Kidney tubule cell (primary cell): ENCODE measurements around the gene LTBR.
A peak's percentile ranks its signal among the peaks of the same experiment; 100 is the strongest.

Source experiments
- DNase-seq: peaks from one replicate; pipeline ENCODE4 v3.0.0-alpha.2; 2018; ENCODE audit warnings: low spot score

Gene LTBR

DNA sequence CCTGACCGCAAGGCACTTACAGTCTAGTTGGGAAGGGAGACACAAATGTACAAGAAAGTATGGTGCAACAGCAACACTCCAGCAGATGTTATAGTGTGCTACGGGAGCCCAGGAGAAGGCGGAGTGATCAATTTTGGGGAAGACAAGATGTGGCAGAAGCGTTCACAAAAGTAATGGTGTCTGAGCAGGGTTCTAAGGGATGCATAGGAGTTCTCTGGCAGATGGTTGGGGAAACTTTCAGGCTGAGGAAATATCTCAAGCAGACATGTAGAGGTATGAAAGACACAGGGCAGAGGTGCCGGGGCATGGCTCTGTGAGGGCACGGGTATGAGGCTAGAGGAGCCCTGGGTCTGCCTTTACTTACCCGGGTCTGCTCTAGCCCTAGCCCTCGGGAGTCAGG, 37.0 kb upstream of the LTBR start:
- DNase-seq = no peak

DNA sequence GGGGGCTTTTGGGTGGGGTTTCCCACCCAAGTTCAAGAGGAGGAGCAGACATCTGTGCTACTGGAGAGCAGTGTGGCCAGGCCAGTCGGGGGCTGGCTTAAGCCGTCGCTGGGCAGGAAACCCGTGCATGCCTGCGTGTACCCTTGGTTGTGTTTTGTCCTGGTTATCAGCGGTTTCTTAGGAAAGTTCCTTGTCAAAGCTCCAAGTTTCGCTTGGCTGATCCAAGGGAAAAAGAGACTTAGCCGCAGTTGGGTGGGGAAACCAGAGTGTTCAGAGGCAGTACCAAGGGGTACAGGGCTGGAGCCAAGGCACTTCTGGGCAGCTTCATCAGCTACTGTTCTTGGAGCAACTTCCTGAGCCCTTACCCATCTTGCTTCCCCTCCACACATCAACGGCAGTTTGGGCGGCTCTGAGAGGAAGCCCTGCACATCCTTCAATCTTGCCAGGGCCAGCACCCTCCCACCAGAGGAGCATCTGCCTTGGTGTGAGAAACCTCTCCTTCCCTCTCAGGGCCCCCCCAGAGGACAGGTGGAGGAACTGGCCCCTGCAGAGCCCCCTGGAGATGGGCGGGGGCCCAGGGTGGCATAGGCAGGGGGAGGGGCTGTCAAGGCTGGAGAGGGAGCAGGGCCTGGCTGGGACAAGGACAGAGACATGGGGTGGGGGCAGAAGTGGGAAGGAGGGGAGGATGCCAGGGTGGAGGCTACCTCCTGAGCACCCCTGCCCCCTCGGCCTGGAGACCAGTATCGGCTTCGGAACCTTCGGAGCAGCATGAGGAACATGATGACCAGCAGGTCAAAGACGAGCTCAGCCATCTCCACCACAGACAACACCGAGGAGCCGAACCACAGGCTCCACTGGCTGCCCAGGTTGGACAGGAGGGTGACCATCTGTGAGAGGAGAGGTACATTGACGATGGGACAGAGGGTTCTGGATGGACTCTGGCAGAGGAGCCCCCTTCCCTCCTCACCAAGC, 36.3 kb upstream of the LTBR start:
- DNase-seq = peak; percentile 44

DNA sequence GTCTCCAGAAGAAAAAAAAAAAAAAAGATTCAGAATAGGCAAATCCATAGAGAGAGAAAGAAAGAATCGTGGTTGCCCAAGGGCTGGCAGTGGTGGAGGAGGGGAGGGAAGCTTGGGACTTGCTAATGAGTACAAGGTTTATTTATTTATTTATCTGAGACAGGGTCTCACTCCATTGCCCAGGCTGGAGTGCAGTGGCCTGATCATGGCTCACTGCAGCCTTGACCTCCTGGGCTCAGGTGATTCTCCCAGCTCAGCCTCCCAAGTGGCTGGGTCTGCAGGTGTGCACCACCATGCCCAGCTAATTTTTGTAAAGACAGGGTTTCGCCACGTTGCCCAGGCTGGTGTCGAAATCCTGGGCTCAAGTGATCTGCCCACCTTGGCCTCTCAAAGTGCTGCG, 32.3 kb upstream of the LTBR start:
- DNase-seq = no peak

DNA sequence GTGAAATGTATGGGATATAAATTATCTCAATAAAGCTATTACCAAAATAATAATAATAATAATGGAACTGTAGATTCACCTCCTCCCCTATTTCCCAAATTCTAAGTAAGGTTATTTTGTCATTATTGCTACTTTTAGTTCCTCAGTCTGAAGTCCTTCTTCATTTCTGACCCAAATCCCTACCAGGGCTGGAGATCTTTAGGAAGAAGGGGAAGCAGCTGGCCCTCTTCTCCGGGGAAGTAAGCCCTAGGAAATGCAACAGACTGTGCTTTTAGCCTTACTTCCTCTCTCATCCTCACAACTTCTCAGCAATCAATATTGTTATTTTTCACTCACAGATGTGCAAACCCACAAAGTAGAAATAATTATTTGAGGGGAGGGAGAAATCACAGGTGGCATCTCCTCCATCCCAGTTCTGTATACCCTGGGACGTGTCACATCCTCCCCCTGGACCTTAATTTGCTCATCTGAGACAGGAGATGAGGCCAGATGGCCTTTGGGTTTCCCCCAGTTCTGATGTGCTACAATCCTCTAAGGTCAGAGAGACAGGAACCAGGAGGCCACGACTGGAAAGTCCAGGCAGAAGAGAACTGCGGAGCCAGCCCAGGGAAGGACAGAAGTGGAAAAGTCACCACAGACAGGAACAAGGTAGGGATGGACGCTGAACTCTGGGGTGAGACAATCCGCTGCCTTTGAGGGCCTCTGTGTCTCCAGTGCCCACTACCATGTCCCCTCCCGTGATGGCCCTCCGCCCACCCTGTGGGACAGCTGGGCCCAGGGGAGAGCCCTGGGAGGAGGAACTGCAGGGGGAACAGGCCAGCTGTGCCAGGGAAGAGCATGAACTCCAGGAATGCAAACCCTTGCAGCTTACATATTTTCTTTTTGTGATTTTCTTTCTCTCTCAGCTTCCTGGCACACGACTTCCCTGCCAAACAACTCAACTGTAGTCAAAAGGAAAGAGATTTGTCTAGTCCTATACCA, 31.5 kb upstream of the LTBR start:
- no peak for DNase-seq

DNA sequence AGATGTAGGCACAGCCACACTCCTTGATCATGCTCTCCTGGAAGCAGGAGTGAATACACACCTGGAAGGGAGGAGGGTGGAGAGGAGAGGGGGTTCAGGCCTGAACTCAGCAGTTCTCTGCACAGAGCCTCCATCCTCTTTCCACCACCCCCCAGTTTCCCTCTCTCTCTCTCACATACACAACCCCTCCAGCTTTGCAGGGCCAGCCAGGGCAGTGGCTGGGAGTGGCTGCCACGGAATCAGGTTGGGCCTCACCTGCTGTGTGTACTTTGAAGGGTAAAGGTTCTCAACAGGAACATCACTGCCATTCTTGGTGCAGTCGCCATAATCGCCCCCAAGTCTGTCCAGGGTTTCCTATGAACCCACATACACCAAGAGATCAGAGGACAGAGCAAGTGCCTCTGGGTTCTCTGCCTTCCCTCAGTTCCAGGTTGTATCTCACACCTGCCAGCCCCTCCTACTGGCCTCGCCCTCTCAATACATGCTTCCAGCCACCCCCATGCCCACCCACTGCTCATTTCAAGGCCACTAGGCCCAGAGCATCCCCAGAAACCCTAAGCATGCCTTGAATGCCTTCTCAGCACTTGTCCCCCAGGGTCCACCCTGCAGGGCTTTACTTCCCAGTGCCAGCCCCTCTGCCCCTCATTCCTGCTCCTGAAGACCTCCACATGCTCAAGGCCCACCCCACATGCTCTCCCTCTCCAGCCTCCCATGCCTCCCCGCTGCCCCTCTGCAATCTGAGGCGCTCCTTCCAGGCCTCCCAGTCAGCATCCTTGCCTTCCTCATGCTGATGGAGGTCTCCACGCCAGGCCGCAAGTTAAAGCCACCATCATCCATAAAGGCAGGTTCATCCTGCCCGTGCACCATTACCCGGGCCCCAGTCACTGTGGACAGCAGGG, 29.2 kb upstream of the LTBR start:
- DNase-seq = no peak

DNA sequence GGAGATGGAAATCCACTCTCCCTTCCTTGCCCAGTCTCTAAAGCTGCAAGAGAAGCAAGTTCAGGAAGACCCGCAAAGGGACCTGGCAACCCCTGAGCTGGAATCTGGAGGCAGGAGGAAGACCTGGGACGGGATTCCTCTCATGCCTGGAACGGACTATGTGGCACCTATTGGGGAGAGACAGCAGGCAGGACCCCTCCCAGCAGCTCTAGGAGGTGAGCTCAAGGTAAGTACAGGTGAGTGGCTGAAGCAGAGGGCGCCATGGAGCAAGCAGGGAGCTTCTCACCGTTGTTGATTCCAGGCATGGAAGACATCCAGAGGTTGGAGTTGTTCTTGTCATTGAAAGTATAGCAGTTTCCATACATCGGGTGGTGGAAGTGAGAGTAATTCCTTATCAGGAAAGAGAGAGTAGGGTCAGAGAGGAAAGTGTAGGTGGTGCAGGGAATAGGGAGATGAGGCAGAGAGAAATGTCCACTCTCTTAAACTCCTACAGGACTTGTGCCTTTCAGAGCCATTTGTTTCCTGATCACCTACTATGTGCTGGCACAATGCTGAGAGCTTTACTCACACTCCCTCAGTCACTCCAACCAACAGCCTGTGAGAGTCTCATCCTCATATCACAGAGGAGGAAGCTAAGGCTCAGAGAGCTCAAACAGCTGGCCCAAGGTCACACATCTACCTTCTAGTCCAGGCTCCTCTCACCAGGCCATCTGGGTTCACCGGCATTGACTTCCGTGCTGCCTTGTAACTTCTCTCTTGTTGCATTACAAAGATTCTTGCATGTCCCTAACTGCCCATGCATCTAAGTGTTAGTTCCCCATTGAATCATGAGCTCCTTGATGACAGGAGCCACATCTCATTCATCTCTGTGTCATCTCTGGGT, 28.2 kb upstream of the LTBR start:
- no peak for DNase-seq

DNA sequence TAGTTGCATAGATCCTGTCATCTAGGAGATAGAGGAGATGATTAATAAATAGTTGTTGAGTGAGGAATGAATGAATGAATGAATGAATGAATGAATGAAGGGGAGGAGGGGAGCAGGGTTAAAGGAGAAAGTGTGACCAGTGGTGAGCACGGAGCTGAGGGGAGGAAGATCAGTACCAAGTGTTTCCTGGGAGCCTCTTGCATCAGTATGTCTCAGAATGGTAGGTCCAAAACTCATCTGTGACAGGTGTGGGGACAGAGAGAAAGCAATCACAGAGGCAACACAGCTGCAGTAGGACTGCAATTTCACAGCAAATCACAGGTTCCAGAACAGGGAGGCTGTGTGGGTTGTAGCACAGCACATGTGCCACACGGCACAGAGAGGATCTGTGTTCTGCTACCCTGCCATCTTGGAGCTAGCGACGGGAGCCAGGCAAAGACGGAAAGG, 27.6 kb upstream of the LTBR start:
- DNase-seq = no peak

DNA sequence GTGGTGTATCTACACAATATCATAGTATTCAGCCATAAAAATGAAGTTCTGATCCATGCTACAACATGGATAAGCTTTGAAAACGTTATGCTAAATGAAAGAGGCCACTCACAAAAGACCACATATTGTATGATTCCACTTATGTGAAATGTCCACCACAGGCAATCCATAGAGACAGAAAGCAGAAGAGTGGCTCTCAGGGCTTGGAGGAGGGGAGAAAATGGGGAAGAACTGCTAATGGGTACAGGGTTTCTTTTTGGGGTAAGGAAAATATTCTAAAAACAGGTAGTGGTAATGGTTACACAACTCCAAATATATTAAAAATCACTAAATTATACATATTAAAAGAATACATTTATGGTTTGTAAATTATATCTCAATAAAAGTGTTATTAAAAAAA, 25.1 kb upstream of the LTBR start:
- no peak for DNase-seq

DNA sequence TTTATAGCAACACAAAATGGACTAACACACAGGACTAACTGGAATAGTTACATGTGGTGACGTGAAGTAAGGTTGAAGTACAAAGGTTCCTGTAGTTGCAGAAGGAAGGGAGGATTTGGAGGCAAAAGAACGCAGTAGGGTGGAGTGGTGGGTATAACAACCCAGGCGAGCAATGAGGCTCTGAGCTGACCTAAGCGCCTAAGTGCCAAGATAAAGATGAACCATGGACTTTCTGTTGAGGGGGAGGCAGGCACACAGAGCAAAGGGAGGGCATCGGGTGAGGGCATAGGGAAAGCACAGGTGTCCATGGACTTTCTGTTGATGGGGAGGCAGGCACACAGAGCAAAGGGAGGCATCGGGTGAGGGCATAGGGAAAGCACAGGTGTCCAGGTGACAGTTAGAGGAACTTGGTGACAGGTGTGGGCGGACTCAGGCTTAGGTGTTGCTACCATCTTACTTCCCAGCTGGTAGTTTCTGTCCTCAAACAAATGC, 23.8 kb upstream of the LTBR start:
- no peak for DNase-seq

DNA sequence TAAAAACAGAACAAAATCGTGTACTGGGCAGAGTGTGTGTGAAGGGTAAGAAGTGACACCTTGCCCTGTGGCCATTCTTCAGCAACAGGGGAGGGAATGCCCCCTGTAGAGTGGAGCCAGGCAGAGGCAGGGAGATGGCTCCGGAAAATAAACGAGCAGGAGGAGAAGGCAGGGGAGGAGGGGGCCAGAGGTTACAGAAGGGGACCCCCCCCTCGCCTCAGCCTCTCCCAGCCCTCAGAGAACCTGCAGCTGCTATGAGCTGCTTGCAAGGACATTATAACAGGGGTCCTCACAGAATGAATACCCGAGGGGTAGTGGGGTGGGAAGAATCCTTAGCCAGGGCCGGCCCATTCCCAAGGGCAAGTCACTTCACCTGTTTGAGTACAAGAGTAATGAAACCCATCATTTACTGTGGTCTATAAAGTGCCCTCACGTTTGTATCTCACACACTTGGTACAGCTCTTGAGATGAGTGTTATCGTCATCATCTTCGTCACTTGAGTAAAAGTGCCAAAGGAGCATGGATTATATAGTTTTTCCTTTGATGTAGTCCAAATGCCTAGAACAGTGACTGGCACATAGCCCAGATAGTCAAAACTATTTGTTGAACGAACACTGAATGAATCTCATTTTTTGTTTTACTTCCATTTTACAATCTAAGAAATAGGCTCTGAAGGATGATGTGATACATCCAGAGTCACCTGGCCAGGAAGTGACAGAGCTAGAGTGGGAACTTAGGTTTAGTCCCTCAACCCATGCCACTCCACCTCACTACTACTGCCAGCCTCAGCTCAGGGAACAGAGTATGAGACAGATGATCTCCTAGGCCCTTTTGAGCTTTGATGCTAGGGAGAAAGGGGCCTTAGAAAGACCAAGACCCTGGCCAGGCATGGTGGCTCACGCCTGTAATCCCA, 23.1 kb upstream of the LTBR start:
- DNase-seq = no peak

DNA sequence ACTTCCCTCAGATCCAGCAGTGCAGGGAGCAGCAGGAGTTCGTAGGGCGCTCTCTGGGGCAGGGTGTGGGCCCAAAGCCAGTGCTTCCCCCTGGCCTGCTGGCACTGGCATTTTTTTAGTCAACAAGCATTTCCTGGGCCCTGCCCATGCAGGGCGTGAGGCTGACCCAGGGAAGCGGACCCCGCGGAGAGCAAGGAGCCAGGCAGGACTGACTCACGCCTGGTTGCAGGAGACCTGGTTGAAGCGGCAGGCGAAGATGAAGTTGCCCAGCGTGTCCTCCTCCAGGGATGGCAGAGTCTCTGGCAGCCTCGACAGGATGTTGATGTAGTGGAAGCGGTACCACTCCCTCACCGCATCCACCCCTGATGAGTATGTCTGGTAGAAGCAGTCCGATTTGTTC, 22.1 kb upstream of the LTBR start:
- DNase-seq = peak; percentile 93

DNA sequence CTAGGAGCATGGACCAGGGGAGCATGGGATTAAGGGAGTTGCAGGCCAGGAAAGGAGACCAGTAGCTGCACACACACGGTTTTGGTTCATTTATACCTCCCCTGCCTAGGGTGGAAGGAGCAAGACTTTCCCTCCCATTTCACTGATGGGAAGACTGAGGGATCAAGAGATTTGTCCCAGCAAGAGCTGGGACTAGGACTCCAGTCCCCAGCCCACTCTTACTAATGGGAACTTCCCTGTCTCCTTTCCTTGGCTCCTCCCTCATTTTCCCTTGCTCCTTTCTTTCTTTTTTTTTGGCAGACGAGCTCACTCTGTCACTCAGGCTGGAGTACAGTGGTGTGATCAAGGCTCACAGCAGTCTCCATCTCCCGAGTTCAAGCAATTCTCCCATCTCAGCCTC, 21.6 kb upstream of the LTBR start:
- no peak for DNase-seq

DNA sequence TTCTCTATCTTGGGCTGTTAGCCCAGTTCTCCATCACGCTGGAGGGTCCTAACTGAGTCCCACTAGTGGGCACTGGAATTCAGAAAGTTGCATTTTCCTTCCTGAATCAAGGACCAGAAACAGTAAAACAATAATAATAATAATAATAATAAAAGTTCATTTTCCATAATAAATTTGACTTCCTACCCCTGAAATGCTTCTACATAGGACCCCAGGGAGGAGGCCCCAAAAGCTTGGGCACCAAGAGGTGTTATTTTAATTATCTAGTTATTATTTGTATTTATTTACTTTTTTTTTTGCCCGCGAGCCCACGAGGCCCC, 21.0 kb upstream of the LTBR start:
- no peak for DNase-seq

DNA sequence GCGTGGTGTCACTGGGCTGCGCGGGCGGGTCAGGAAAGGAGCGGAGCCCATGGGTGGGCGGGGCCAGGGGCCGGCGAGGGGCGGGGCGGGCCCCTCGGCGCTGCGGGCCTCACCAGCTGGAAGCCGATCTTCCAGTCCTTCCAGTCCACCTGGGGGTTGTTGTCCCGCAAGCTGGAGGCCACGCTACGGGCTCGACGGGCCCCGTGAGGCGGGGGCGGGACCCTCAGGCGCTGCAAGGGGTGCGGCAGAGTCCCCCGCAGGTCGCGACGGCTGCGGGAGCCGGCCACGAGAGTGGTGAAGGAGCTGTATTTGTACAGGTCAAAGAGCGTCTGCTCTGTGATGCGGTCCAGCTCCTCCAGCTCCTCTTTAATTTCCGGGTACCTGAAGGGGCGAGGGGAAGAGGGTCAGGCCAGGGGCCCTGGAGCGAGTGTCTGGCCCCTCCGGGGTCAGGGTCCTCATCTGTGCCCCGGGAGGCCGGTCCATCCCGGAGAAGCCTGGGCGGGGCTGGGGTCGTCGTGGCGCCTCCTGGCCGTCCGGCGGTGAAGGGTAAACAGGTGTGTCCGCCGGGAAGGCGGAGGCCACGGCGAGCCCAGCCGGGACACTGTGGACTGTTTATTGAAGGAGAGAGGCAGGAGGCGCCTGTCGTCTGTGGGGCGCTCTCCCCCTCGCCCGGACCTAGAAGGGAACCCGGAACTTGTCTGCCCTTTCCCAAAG, 20.5 kb upstream of the LTBR start:
- DNase-seq = peak; percentile 66

DNA sequence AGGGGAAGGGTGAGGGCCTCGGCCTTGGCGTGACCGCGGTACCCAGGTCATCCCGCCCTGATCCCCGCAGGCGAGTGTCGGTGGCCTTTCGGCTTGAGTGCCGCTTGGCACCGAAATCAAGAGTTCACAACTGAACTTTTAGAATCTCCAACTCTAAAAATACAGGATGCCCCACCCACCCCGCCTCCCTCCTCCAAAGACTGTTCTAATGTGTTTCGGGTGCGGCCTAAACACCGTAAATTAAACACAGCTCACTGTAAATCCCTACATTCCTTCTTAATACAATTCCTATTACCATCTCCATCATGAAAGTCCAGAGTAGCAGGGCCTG, 20.0 kb upstream of the LTBR start:
- peak; percentile 17 for DNase-seq

DNA sequence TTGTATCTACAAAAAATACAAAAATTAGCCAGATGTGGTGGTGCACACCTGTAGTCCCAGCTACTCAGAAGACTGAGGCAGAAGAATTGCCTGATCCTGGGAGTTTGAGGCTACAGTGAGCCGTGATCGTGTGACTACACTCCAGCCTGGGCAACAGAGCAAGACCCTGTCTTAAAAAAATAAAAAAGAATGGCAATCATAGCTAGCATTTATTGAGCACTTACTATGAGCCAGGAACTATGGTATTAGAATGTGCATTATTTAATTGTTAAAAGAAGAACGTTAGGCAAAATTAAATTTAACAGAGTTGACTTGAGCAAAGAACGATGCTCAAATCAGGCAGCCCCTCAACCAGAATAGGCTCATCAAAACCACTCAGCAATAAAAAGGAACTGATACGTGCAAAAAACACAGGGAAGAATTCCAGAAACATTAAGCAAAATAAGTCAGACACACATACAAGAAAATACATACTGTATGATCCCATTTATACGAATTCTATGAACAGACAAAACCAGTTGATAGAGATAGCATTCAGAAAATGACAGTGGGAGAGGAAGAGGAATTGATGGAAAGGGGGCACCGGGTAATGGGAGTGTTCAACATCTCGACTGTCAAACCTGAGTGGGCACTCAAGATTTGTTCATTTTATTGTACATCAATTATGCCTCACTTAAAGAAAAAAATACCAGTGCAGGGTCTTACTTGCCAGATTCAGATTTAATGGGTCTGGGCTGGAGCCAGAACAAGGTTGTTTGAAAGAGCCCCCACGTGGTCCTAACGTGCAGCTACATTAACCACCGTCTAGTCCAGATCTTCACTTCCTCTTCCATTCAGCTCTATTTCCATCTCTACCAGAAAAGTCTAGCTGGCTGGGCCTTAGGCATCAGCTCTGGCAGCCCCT, 16.6 kb upstream of the LTBR start:
- DNase-seq = peak; percentile 40

DNA sequence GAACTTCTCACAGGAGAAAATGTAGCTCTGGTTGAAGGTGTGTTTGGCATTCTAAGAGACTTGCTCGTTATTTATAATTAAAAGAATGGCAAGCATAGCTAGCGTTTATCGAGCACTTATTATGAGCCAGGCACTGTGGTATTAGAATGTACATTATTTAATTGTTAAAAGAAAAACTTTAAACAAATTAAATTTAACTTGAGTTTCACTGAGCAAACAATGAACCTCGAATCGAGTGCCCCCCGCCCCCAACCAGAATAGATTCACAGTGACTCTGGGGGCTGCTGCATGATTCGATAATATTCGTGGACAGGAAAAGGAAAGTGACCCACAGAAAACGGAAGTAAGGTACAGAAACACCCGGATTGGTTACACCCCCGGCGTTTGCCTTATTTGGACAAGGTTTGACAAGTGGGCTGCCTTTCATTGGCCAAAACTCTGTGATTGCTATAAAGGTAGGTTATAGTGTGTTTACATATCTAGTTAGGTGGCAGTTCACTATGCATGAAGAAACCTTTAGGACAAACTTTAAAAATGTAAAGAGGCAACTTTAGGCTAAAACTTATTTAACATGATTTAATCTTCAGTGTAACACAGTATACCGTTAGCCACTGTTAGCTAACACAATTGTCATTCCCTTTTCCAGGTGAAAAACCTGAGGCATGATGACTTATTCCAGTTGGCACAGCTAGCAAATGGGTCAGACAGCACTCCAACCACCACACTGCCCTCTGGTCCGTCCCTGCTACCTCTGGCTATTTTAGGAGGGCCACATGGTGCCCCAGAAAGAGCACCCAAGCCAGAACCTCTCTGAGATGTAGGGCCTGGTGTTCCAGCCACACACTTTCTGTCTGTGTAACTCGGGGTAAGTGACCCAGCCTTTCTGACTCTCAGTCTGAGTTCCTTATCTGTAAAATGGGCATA, 15.7 kb upstream of the LTBR start:
- DNase-seq = no peak
